GM12878 (cell line): Measurements from ENCODE around the gene TRAF3IP3. TPM values are rescaled to one million over a fixed set of nuclear protein-coding genes. Genes with fewer than 3 reads are reported as not detected.

Source experiments
- ATAC-seq: fragments of 200-7000 bp; cut with Tn5 transposase; 3 replicates; pipeline ENCODE4 v1.9.1; 2020; ENCODE audit warnings: mild to moderate bottlenecking, moderate library complexity
- BruUV-seq: library from RNA; stranded (reverse); fragments of 400-500 nt; replicated peaks from 2 replicates; lab custom pipeline; 2021; lab: Mats Ljungman, UMichigan
- CTCF ChIA-PET: fragments of 300-600 bp; sonication (Branson Sonifier 250); formaldehyde crosslinking; extraction: SDS; loops from one replicate; lab custom pipeline; 2021; ENCODE audit warnings: inconsistent platforms; lab: Yijun Ruan, JAX
- POLR2A ChIA-PET: fragments of 350-600 bp; formaldehyde crosslinking; extraction: SDS; loops from one replicate; lab custom pipeline; 2021; ENCODE audit warnings: inconsistent platforms; lab: Charles Lee
- RAD21 ChIA-PET: fragments of 300-600 bp; sonication (Branson Sonifier 250); formaldehyde crosslinking; loops from one replicate; lab custom pipeline; 2023; ENCODE audit warnings: antibody characterized with exemption; ENCODE audit not compliant: unreplicated experiment; lab: Charles Lee
- SMC1A ChIA-PET: fragments of 300-600 bp; sonication (Branson Sonifier 250); formaldehyde crosslinking; loops from one replicate; lab custom pipeline; 2023; ENCODE audit not compliant: unreplicated experiment, uncharacterized antibody; lab: Charles Lee
- DNase-seq: peaks from one replicate; pipeline ENCODE4 v3.0.0-alpha.2; 2011; ENCODE audit warnings: low read depth, low spot score
- FAIRE-seq: peaks from 3 replicates; lab custom pipeline; 2011; peaks lifted over from hg19 to GRCh38; lab: Jason Lieb, UNC
- H2AFZ ChIP-seq: 2 replicates; pipeline ENCODE4 v1.6.0; 2011; ENCODE audit warnings: low read depth, low read length, control low read depth; ENCODE audit not compliant: control insufficient read depth
- H3K27ac ChIP-seq: 2 replicates; pipeline ENCODE4 v1.5.1; 2011; ENCODE audit warnings: control low read depth; ENCODE audit not compliant: control insufficient read depth, insufficient read depth
- H3K27me3 ChIP-seq, 2 experiments: replicated peaks in 1 of 2; 2 replicates each; pipeline versions ENCODE4 v1.6.0 to v1.6.1; 2011; ENCODE audit warnings: low read length in 1 of 2; ENCODE audit not compliant: control insufficient read depth in 2 of 2, insufficient read depth in 2 of 2
- H3K36me3 ChIP-seq, 2 experiments: 2 replicates each; pipeline ENCODE4 v1.5.1; 2011; ENCODE audit warnings: low read length in 1 of 2; ENCODE audit not compliant: control insufficient read depth in 2 of 2, insufficient read depth in 2 of 2
- H3K4me1 ChIP-seq: 2 replicates; pipeline ENCODE4 v1.6.1; 2011; ENCODE audit warnings: mild to moderate bottlenecking, low read length, moderate library complexity, mixed read lengths; ENCODE audit not compliant: control insufficient read depth, insufficient read depth
- H3K4me2 ChIP-seq: 2 replicates; pipeline ENCODE4 v1.6.0; 2011; ENCODE audit warnings: control low read depth; ENCODE audit not compliant: control insufficient read depth, insufficient read depth
- H3K4me3 ChIP-seq: fragments of 200-600 bp; sonication (generic); 2 replicates; pipeline ENCODE4 v1.5.1; 2016
- H3K79me2 ChIP-seq: 2 replicates; pipeline ENCODE4 v1.6.0; 2011; ENCODE audit warnings: low read length; ENCODE audit not compliant: control insufficient read depth, insufficient read depth
- H3K9ac ChIP-seq: 2 replicates; pipeline ENCODE4 v1.8.0; 2011; ENCODE audit warnings: low read length, control low read depth, mixed read lengths; ENCODE audit not compliant: control insufficient read depth, insufficient read depth
- H3K9me3 ChIP-seq: replicated peaks from 3 replicates; pipeline ENCODE4 v1.5.1; 2011; ENCODE audit warnings: mild to moderate bottlenecking, low read length; ENCODE audit not compliant: control insufficient read depth, insufficient read depth
- H4K20me1 ChIP-seq: 2 replicates; pipeline ENCODE4 v1.6.0; 2011; ENCODE audit not compliant: control insufficient read depth, insufficient read depth
- BACH1 ChIP-seq: fragments of 450-650 bp; IDR thresholded peaks from 2 replicates; pipeline ENCODE4 v1.6.1; 2017; ENCODE audit warnings: mild to moderate bottlenecking, borderline replicate concordance
- BRCA1 ChIP-seq: IDR thresholded peaks from 2 replicates; pipeline ENCODE4 v1.6.1; 2011; ENCODE audit warnings: low read depth, low read length, improper control_type of control experiment
- EGR1 ChIP-seq, 2 experiments: IDR thresholded peaks; 1 replicate in 1 of 2; 2 replicates in 1 of 2; pipeline ENCODE4 v1.6.1; 2011 to 2012; ENCODE audit warnings: low read depth in 2 of 2, low read length in 2 of 2, borderline replicate concordance in 1 of 2, mild to moderate bottlenecking in 1 of 2, moderate library complexity in 1 of 2
- KAT2A ChIP-seq: conservative IDR thresholded peaks from 2 replicates; pipeline ENCODE4 v1.6.1; 2011; ENCODE audit warnings: low read depth, low read length; ENCODE audit not compliant: control insufficient read depth
- NFYB ChIP-seq: IDR thresholded peaks from 2 replicates; pipeline ENCODE4 v1.6.1; 2011; ENCODE audit warnings: low read depth, mild to moderate bottlenecking, low read length, improper control_type of control experiment, moderate library complexity; ENCODE audit not compliant: insufficient read depth
- RUNX3 ChIP-seq: IDR thresholded peaks from 2 replicates; pipeline ENCODE4 v1.6.1; 2012; ENCODE audit warnings: low read length, inconsistent platforms
- WGBS: methylation state at CpG from one replicate; pipeline ENCODE4 v1.1.6; 2016; ENCODE audit warnings: low lambda C conversion rate; ENCODE audit not compliant: insufficient replicate concordance, insufficient coverage; ENCODE audit errors: missing lambda C conversion rate; 5-methylcytosine and 5-hydroxymethylcytosine counted together
- in situ Hi-C: fragments of 300-500 bp; cut with MboI; formaldehyde crosslinking; loops from 9 replicates; pipeline ENCODE4 v1.14.3; 2018; ENCODE audit warnings: mixed read lengths
- intact Hi-C: fragments of 100-400 bp; cut with micrococcal nuclease; formaldehyde crosslinking; loops from one replicate; pipeline ENCODE4 v1.14.2; 2022; ENCODE audit not compliant: unreplicated experiment
- polyA plus RNA-seq, 11 experiments: library from polyadenylated mRNA; depleted of rRNA in 4 of 11; unstranded in 6 of 11; stranded (reverse) in 5 of 11; fragments of >200 nt; fragmentation: Nextera tagmentation in 4 of 11; fragmentation: Illumina TruSeq in 1 of 11; extraction: Ambion mirVana in 4 of 11; extraction: Trizol in 1 of 11; gene quantifications; 1 replicate in 1 of 11; 2 replicates in 10 of 11; pipeline versions ENCODE4 v1.2.1 to v1.2.3, GENCODE V29; 2011 to 2016; ENCODE audit warnings: inconsistent platforms in 2 of 11, missing spikeins in 2 of 11, low read depth in 1 of 11
- total RNA-seq, 4 experiments: library from RNA; depleted of rRNA in 3 of 4; stranded (reverse); fragments of >200 nt in 3 of 4; fragmentation: Illumina TruSeq in 1 of 4; extraction: Trizol in 1 of 4; gene quantifications; 2 replicates each; pipeline versions ENCODE4 v1.2.1 to v1.2.3, GENCODE V29; 2013 to 2021
- TF ChIP-seq, protein P1 (sequence below), 3 experiments: IDR thresholded peaks in 2 of 3; conservative IDR thresholded peaks in 1 of 3; 2 replicates each; pipeline ENCODE4 v1.5.1; 2011; ENCODE audit warnings: low read depth in 3 of 3, low read length in 3 of 3, mild to moderate bottlenecking in 3 of 3, control low read depth in 2 of 3, moderate library complexity in 2 of 3, inconsistent platforms in 1 of 3, mixed read lengths in 1 of 3; ENCODE audit not compliant: control insufficient read depth in 2 of 3, insufficient read depth in 1 of 3; ENCODE audit errors: extremely low read depth in 1 of 3
- TF ChIP-seq, protein P2 (sequence below): IDR thresholded peaks from 2 replicates; pipeline ENCODE4 v1.6.1; 2011; ENCODE audit warnings: mild to moderate bottlenecking, low read depth, low read length, moderate library complexity; ENCODE audit not compliant: insufficient replicate concordance

TRAF3IP3 gene
- total and polyA plus RNA-seq, 10 of the 15 experiments (the other 5 are each of a cell fraction or from before 2014, with no cell fraction given), result 61.6 to 121 (median 96.5) TPM

GRCh38 chr1:209787551-209787950 lies 31.7 kb downstream of the TRAF3IP3 start:
- Histone ChIP-seq H3K4me1 (0 out of 2 replicates have a peak, but pooled peaks cover 2% of the 10 kb centered on the region), H3K9ac (no peak overlapping the region), H4K20me1 (no peaks in the 10 kb centered on the region), H3K36me3 (no peaks in the 10 kb centered on the region; a peak in 1 of 4 replicates), H3K79me2 (peaks cover 7% of the 10 kb centered on the region), H3K27me3 (peaks cover 2 to 4% of the 10 kb centered on the region in 2 experiments; a peak in 3 of 4 replicates), H3K9me3 (no peaks in the 10 kb centered on the region; the same call in 1 of the 3 replicates), H3K4me2 (no peak overlapping the region), H3K27ac (no peak overlapping the region), H2AFZ (no peak overlapping the region; the same call in 1 of the 2 replicates), H3K4me3 (no peak overlapping the region)
- ChIA-PET CTCF (interaction anchor here (0.9 to 6.0 kb wide), 9 partner anchors 10 to 40 kb away, joined by 3 to 72 read pairs (median 5); partner anchors contain the start of gene UTP25), SMC1A (interaction anchor here (0.8 to 4.1 kb wide), 15 partner anchors 12 to 113 kb away, joined by 3 to 24 read pairs (median 4); partner anchors contain the start of genes G0S2 and TRAF3IP3), RAD21 (interaction anchor here (1.0 to 2.9 kb wide), 8 partner anchors 12 to 40 kb away, joined by 3 to 16 read pairs (median 6); partner anchors contain the start of gene UTP25), POLR2A (interaction anchor here (0.8 to 1.3 kb wide), 6 partner anchors 12 to 52 kb away, joined by 3 to 6 read pairs (median 3); no protein-coding TSS in a partner anchor)
- in situ Hi-C loops (no loop called here), intact Hi-C loops (no loop called here)
- DNase-seq (no peak), ATAC-seq (no peak), FAIRE-seq (no peak)
- BruUV-seq, result no TSS peak
- TF ChIP-seq RUNX3, result no peak
- TF ChIP-seq, protein P1, sequence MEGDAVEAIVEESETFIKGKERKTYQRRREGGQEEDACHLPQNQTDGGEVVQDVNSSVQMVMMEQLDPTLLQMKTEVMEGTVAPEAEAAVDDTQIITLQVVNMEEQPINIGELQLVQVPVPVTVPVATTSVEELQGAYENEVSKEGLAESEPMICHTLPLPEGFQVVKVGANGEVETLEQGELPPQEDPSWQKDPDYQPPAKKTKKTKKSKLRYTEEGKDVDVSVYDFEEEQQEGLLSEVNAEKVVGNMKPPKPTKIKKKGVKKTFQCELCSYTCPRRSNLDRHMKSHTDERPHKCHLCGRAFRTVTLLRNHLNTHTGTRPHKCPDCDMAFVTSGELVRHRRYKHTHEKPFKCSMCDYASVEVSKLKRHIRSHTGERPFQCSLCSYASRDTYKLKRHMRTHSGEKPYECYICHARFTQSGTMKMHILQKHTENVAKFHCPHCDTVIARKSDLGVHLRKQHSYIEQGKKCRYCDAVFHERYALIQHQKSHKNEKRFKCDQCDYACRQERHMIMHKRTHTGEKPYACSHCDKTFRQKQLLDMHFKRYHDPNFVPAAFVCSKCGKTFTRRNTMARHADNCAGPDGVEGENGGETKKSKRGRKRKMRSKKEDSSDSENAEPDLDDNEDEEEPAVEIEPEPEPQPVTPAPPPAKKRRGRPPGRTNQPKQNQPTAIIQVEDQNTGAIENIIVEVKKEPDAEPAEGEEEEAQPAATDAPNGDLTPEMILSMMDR (IDR thresholded peaks at IDR 0.05 in 2 of 3, conservative IDR thresholded peaks at IDR 0.05 in 1 of 3; ENCODE audit: control insufficient read depth in 2 of 3, extremely low read depth in 1 of 3, insufficient read depth in 1 of 3, low read depth in 3 of 3, low read length in 3 of 3), result no peak
- TF ChIP-seq BACH1, result no peak
- no peak for TF ChIP-seq KAT2A
- no peak for TF ChIP-seq BRCA1
- TF ChIP-seq EGR1 (IDR thresholded peaks at IDR 0.05; ENCODE audit: borderline replicate concordance in 1 of 2, low read depth in 2 of 2, low read length in 2 of 2), result no peak
- TF ChIP-seq, protein P2, sequence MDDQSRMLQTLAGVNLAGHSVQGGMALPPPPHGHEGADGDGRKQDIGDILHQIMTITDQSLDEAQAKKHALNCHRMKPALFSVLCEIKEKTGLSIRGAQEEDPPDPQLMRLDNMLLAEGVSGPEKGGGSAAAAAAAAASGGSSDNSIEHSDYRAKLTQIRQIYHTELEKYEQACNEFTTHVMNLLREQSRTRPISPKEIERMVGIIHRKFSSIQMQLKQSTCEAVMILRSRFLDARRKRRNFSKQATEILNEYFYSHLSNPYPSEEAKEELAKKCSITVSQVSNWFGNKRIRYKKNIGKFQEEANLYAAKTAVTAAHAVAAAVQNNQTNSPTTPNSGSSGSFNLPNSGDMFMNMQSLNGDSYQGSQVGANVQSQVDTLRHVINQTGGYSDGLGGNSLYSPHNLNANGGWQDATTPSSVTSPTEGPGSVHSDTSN, result no peak
- TF ChIP-seq NFYB, result no peak
- WGBS, result 0% methylated on average over 2 of the region's 2 CpGs
